Measurements from ENCODE around the gene MMP24. TPM values are rescaled to one million over a fixed set of nuclear protein-coding genes. Genes with fewer than 3 reads are reported as not detected.

Gene MMP24
- total and polyA plus RNA-seq, 2 experiments from 2014 or later = 2.0 to 27.3 TPM

GRCh38 chr20:35253010-35253409 is 26.5 kb downstream of the MMP24 start:
- Histone ChIP-seq H3F3A (replicated peaks; ENCODE audit: low read depth) (0 out of 2 replicates have a peak, but pooled peaks cover 5% of the 10 kb centered on the region), H3K9me2 (ENCODE audit: insufficient read depth) (peaks cover 2% of the 10 kb centered on the region; the same call in 1 of the 2 replicates), H3K79me2 (replicated peaks; ENCODE audit: insufficient read depth) (no peaks in the 10 kb centered on the region), H4K20me1 (replicated peaks; ENCODE audit: insufficient read depth) (no peaks in the 10 kb centered on the region), H3K27me3 (ENCODE audit: insufficient read depth) (no peaks in the 10 kb centered on the region), H2AFZ (no peak overlapping the region), H3K27ac (ENCODE audit: low read depth) (no peak overlapping the region), H3K4me3 (no peak overlapping the region), H3K4me2 (no peak overlapping the region), H3K4me1 (ENCODE audit: insufficient read depth) (0 out of 2 replicates have a peak, but pooled peaks cover 7% of the 10 kb centered on the region), H3K36me3 (ENCODE audit: insufficient read depth) (no peaks in the 10 kb centered on the region)
- H3K4me1 Mint-ChIP-seq = peaks cover 13% of the 10 kb centered on the region
- ATAC-seq = no peak
- no peak for TF ChIP-seq ETS1 (IDR thresholded peaks at IDR 0.05)
- no peak for TF ChIP-seq JUNB (IDR thresholded peaks at IDR 0.05; ENCODE audit: unreplicated experiment)
- H3K27ac Mint-ChIP-seq = no peak overlapping the region
- no peaks in the 10 kb centered on the region for H3K36me3 Mint-ChIP-seq (ENCODE audit: low read depth)
- H3K27me3 Mint-ChIP-seq (ENCODE audit: insufficient read depth, low read depth, poor library complexity) = peaks cover 6% of the 10 kb centered on the region
- no peak overlapping the region for H3K4me3 Mint-ChIP-seq
- DNase-seq (ENCODE audit: low spot score) = no peak
- H3K9me3 Mint-ChIP-seq = no peaks in the 10 kb centered on the region

- H3F3A ChIP-seq (replicated peaks; ENCODE audit: low read depth) = 0 out of 2 replicates have a peak, but pooled peaks cover 3% of the 10 kb centered on the region
- DNase-seq (ENCODE audit: low spot score) (no peak), ATAC-seq (no peak)
- no peak overlapping the region for H2AFZ ChIP-seq
- no peaks in the 10 kb centered on the region for H3K27me3 ChIP-seq (ENCODE audit: insufficient read depth)
- Mint-ChIP-seq H3K4me3 (no peak overlapping the region), H3K36me3 (ENCODE audit: low read depth) (no peaks in the 10 kb centered on the region), H3K9me3 (no peaks in the 10 kb centered on the region), H3K27me3 (ENCODE audit: insufficient read depth, low read depth, poor library complexity) (peaks cover 7% of the 10 kb centered on the region), H3K4me1 (peaks cover 22% of the 10 kb centered on the region), H3K27ac (no peak overlapping the region)
- no peak overlapping the region for H3K4me2 ChIP-seq
- H4K20me1 ChIP-seq (replicated peaks; ENCODE audit: insufficient read depth) = no peaks in the 10 kb centered on the region
- no peak overlapping the region for H3K27ac ChIP-seq (ENCODE audit: low read depth)
- H3K79me2 ChIP-seq (replicated peaks; ENCODE audit: insufficient read depth) = no peaks in the 10 kb centered on the region
- no peak overlapping the region for H3K4me3 ChIP-seq
- peaks cover 22% of the 10 kb centered on the region for H3K4me1 ChIP-seq (ENCODE audit: insufficient read depth)
- H3K36me3 ChIP-seq (ENCODE audit: insufficient read depth) = no peaks in the 10 kb centered on the region
- H3K9me2 ChIP-seq (ENCODE audit: insufficient read depth) = peaks cover 2% of the 10 kb centered on the region; the same call in 1 of the 2 replicates
- TF ChIP-seq CREB1 (CRISPR knock-in tag; IDR thresholded peaks at IDR 0.05; ENCODE audit: low read depth) = no peak
- TF ChIP-seq NANOG (IDR thresholded peaks at IDR 0.05; ENCODE audit: borderline replicate concordance) = no peak
- TF ChIP-seq, protein P1, sequence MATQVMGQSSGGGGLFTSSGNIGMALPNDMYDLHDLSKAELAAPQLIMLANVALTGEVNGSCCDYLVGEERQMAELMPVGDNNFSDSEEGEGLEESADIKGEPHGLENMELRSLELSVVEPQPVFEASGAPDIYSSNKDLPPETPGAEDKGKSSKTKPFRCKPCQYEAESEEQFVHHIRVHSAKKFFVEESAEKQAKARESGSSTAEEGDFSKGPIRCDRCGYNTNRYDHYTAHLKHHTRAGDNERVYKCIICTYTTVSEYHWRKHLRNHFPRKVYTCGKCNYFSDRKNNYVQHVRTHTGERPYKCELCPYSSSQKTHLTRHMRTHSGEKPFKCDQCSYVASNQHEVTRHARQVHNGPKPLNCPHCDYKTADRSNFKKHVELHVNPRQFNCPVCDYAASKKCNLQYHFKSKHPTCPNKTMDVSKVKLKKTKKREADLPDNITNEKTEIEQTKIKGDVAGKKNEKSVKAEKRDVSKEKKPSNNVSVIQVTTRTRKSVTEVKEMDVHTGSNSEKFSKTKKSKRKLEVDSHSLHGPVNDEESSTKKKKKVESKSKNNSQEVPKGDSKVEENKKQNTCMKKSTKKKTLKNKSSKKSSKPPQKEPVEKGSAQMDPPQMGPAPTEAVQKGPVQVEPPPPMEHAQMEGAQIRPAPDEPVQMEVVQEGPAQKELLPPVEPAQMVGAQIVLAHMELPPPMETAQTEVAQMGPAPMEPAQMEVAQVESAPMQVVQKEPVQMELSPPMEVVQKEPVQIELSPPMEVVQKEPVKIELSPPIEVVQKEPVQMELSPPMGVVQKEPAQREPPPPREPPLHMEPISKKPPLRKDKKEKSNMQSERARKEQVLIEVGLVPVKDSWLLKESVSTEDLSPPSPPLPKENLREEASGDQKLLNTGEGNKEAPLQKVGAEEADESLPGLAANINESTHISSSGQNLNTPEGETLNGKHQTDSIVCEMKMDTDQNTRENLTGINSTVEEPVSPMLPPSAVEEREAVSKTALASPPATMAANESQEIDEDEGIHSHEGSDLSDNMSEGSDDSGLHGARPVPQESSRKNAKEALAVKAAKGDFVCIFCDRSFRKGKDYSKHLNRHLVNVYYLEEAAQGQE (IDR thresholded peaks at IDR 0.05; ENCODE audit: unreplicated experiment) = no peak
- no peak for TF ChIP-seq JUNB (IDR thresholded peaks at IDR 0.05; ENCODE audit: unreplicated experiment)
- no peak for TF ChIP-seq STAT1 (IDR thresholded peaks at IDR 0.05; ENCODE audit: unreplicated experiment)
- no peak for TF ChIP-seq EZH2 (IDR thresholded peaks at IDR 0.05; ENCODE audit: low read depth, unreplicated experiment)
- no peak for TF ChIP-seq POLR2AphosphoS5 (IDR thresholded peaks at IDR 0.05; ENCODE audit: low read depth)
- TF ChIP-seq, protein P2, sequence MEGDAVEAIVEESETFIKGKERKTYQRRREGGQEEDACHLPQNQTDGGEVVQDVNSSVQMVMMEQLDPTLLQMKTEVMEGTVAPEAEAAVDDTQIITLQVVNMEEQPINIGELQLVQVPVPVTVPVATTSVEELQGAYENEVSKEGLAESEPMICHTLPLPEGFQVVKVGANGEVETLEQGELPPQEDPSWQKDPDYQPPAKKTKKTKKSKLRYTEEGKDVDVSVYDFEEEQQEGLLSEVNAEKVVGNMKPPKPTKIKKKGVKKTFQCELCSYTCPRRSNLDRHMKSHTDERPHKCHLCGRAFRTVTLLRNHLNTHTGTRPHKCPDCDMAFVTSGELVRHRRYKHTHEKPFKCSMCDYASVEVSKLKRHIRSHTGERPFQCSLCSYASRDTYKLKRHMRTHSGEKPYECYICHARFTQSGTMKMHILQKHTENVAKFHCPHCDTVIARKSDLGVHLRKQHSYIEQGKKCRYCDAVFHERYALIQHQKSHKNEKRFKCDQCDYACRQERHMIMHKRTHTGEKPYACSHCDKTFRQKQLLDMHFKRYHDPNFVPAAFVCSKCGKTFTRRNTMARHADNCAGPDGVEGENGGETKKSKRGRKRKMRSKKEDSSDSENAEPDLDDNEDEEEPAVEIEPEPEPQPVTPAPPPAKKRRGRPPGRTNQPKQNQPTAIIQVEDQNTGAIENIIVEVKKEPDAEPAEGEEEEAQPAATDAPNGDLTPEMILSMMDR (conservative IDR thresholded peaks at IDR 0.05; ENCODE audit: low read depth in 2 of 2) = no peak
Measured at GRCh38 chr20:35254448-35254999, 28.0 kb downstream of the MMP24 start.

Data from GM23338 (cell line).